SH-SY5Y (cell line): ENCODE measurements around the gene C1D.

ENCODE experiments used
- GATA2 ChIP-seq: IDR thresholded peaks from 2 replicates; pipeline ENCODE4 v1.6.1; 2011; ENCODE audit warnings: mild to moderate bottlenecking, low read depth, low read length
- GATA3 ChIP-seq: IDR thresholded peaks from 2 replicates; pipeline ENCODE4 v1.6.1; 2011; ENCODE audit warnings: low read depth, mild to moderate bottlenecking, low read length, moderate library complexity

C1D gene

GRCh38 chr2:68062680-68063387 lies at the start of gene C1D:
Gene C1D, minus strand, starts transcription at chr2:68063004. Its CDS starts 15,694 bp downstream, at chr2:68047310.
- TF ChIP-seq GATA3 (no peak), GATA2 (no peak)

- TF ChIP-seq GATA2 (no peak), GATA3 (no peak)
These were observed 47.3 kb upstream of the C1D start for GRCh38 chr2:68110102-68110501.

GRCh38 chr2:68108120-68108519 lies 45.3 kb upstream of the C1D start:
- TF ChIP-seq GATA3 (no peak), GATA2 (no peak)

- no peak for TF ChIP-seq GATA2
- no peak for TF ChIP-seq GATA3
These were observed 44.7 kb upstream of the C1D start for GRCh38 chr2:68107475-68107874.

- no peak for TF ChIP-seq GATA2
- TF ChIP-seq GATA3 = no peak
These were observed 41.5 kb upstream of the C1D start for GRCh38 chr2:68104111-68104835.

- TF ChIP-seq GATA2 (no peak), GATA3 (no peak)
These were observed 40.9 kb upstream of the C1D start for GRCh38 chr2:68103709-68104055.

GRCh38 chr2:68103030-68103708 lies 40.4 kb upstream of the C1D start:
- TF ChIP-seq GATA2 = no peak
- TF ChIP-seq GATA3 = no peak

- TF ChIP-seq GATA3 (no peak), GATA2 (no peak)
These were observed 37.4 kb upstream of the C1D start for GRCh38 chr2:68100189-68100588.

- no peak for TF ChIP-seq GATA2
- no peak for TF ChIP-seq GATA3
These were observed 36.5 kb upstream of the C1D start for GRCh38 chr2:68099260-68099659.

GRCh38 chr2:68098291-68098797 lies 35.5 kb upstream of the C1D start:
- no peak for TF ChIP-seq GATA2

GRCh38 chr2:68094111-68094510 lies 31.3 kb upstream of the C1D start:
- no peak for TF ChIP-seq GATA3
- no peak for TF ChIP-seq GATA2

- TF ChIP-seq GATA2 (no peak), GATA3 (no peak)
These were observed 30.8 kb upstream of the C1D start for GRCh38 chr2:68093634-68094033.

GRCh38 chr2:68091439-68092034 lies 28.7 kb upstream of the C1D start:
- TF ChIP-seq GATA2 (no peak), GATA3 (no peak)

- TF ChIP-seq GATA2 = no peak
- peak; percentile 41; the same call in 1 of the 2 replicates for TF ChIP-seq GATA3
These were observed 27.2 kb upstream of the C1D start for GRCh38 chr2:68089961-68090360.
